ENCODE results near the gene KCNJ2.

- TF ChIP-seq, protein P1, sequence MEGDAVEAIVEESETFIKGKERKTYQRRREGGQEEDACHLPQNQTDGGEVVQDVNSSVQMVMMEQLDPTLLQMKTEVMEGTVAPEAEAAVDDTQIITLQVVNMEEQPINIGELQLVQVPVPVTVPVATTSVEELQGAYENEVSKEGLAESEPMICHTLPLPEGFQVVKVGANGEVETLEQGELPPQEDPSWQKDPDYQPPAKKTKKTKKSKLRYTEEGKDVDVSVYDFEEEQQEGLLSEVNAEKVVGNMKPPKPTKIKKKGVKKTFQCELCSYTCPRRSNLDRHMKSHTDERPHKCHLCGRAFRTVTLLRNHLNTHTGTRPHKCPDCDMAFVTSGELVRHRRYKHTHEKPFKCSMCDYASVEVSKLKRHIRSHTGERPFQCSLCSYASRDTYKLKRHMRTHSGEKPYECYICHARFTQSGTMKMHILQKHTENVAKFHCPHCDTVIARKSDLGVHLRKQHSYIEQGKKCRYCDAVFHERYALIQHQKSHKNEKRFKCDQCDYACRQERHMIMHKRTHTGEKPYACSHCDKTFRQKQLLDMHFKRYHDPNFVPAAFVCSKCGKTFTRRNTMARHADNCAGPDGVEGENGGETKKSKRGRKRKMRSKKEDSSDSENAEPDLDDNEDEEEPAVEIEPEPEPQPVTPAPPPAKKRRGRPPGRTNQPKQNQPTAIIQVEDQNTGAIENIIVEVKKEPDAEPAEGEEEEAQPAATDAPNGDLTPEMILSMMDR (IDR thresholded peaks at IDR 0.05): no peak
- TF ChIP-seq POLR2A (IDR thresholded peaks at IDR 0.05): no peak
Observed at GRCh38 chr17:70130289-70130688, 39.0 kb upstream of the KCNJ2 start.
